Peyer's patch (tissue), 4 donors: ENCODE measurements around the gene CSF3R.

Source experiments
- POLR2A ChIP-seq, 2 donors: fragments of 450-650 bp; IDR thresholded peaks; one replicate each; pipeline ENCODE4 v1.5.1; 2017; ENCODE audit warnings: antibody characterized with exemption in 2 of 2, mild to moderate bottlenecking in 2 of 2, moderate library complexity in 2 of 2
- TF ChIP-seq, protein P1 (sequence below), 6 experiments: fragments of 450-650 bp in 4 of 6; fragments of 200-600 bp in 2 of 6; sonication (generic) in 1 of 6; IDR thresholded peaks; one replicate each; pipeline ENCODE4 v1.5.1; 2017 to 2019; ENCODE audit warnings: antibody characterized with exemption in 6 of 6, mild to moderate bottlenecking in 3 of 6, moderate library complexity in 1 of 6

DNA sequence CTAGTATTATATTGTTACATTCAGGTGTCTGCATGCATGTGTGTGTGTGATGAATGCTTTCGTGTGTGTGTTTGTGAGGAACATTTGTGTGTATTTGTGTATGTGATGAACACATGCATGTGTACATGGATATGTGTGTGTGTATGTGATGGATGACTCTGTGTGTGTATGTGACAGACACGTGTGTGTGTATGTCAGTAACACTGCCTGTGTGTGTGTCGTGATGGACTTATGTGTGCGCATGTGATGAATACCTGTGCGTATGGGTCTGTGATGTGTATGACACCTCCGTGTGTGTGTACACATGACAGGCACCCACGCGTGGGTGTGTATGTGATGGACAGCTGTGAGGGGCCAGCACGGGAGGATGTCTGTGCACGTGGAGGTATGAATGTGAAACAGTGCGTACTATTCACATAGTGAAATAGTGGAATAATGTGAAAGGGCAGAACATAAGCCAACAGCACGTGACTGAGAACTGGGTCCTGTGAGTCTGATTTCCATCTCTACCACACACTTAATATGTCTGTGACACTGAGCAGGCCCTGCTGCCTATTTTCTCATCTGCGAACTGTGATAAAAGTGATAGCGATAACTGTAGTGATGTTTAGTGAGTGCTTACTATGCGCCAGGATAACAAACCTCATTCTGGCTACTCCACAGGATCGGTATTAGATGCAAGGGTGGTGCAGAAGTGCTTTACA lies 41.8 kb upstream of the CSF3R start:
- TF ChIP-seq, protein P1, sequence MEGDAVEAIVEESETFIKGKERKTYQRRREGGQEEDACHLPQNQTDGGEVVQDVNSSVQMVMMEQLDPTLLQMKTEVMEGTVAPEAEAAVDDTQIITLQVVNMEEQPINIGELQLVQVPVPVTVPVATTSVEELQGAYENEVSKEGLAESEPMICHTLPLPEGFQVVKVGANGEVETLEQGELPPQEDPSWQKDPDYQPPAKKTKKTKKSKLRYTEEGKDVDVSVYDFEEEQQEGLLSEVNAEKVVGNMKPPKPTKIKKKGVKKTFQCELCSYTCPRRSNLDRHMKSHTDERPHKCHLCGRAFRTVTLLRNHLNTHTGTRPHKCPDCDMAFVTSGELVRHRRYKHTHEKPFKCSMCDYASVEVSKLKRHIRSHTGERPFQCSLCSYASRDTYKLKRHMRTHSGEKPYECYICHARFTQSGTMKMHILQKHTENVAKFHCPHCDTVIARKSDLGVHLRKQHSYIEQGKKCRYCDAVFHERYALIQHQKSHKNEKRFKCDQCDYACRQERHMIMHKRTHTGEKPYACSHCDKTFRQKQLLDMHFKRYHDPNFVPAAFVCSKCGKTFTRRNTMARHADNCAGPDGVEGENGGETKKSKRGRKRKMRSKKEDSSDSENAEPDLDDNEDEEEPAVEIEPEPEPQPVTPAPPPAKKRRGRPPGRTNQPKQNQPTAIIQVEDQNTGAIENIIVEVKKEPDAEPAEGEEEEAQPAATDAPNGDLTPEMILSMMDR (IDR thresholded peaks at IDR 0.05): no peak
- no peak for TF ChIP-seq POLR2A (IDR thresholded peaks at IDR 0.05)
